ENCODE measurements around the gene ENO1.

DNA sequence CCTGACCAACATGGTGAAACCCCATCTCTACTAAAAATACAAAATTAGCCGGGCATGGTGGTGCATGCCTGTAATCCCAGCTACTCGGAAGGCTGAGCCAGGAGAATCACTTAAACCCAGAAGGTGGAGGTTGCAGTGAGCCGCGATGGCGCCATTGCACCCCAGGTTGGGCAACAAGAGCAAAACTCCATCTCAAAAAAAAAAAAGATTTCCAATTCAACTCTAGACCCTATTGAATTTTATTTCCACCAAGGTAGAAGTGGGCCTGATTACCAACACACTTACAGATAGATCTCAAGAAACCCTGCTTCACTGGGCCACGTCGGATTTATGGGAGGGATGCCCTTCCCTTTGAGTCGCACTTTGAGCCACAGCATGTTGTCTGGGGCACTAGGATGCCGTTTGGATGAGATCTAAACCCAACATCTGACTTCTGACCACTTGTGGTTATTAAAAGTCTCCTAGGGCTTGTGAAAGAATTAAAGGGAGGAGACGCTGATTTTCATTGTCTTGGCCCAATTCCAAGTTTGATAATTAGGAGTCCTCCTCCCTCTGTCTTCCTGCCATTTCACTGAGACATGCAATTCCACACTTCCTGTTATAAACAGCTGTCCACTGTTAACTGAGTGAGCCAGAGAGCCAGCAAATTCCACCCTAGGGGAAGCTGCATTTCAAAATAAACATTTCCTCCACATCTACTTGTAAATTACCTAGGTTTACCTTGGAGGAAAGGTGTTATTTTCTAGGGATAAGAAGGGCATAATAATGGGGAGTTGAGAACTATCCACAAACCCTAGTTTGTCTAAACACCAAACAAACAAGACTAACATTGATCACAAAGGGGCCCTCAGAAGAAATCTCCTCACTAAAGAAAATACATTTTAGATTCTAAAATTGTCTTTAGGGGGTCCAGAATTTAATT is 55.9 kb downstream of the ENO1 start:
- TF ChIP-seq FOXK1 (CRISPR knock-in tag; IDR thresholded peaks at IDR 0.05; ENCODE audit: borderline replicate concordance) = no peak
- TF ChIP-seq POLR2AphosphoS5 (IDR thresholded peaks at IDR 0.05; ENCODE audit: control insufficient read depth, insufficient read depth, low read depth, low read length) = no peak
- peak; percentile 55 for TF ChIP-seq CXXC5 (CRISPR knock-in tag; IDR thresholded peaks at IDR 0.05)
- no peak for TF ChIP-seq POLR2G (IDR thresholded peaks at IDR 0.05; ENCODE audit: low read depth, low read length)
- TF ChIP-seq, protein P1, sequence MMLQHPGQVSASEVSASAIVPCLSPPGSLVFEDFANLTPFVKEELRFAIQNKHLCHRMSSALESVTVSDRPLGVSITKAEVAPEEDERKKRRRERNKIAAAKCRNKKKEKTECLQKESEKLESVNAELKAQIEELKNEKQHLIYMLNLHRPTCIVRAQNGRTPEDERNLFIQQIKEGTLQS (IDR thresholded peaks at IDR 0.05) = no peak
- TF ChIP-seq, protein P1 (CRISPR knock-in tag; conservative IDR thresholded peaks at IDR 0.05) = no peak
- TF ChIP-seq ZNF134 (CRISPR knock-in tag; conservative IDR thresholded peaks at IDR 0.05) = no peak
- peak; percentile 67 for TF ChIP-seq GABPA (tag; conservative IDR thresholded peaks at IDR 0.05; ENCODE audit: low read depth)
- TF ChIP-seq, protein P2, sequence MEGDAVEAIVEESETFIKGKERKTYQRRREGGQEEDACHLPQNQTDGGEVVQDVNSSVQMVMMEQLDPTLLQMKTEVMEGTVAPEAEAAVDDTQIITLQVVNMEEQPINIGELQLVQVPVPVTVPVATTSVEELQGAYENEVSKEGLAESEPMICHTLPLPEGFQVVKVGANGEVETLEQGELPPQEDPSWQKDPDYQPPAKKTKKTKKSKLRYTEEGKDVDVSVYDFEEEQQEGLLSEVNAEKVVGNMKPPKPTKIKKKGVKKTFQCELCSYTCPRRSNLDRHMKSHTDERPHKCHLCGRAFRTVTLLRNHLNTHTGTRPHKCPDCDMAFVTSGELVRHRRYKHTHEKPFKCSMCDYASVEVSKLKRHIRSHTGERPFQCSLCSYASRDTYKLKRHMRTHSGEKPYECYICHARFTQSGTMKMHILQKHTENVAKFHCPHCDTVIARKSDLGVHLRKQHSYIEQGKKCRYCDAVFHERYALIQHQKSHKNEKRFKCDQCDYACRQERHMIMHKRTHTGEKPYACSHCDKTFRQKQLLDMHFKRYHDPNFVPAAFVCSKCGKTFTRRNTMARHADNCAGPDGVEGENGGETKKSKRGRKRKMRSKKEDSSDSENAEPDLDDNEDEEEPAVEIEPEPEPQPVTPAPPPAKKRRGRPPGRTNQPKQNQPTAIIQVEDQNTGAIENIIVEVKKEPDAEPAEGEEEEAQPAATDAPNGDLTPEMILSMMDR (IDR thresholded peaks at IDR 0.05 in 2 of 3, conservative IDR thresholded peaks at IDR 0.05 in 1 of 3; ENCODE audit: insufficient read depth in 2 of 3, low read depth in 1 of 3, low read length in 3 of 3) = no peak
- TF ChIP-seq POLR2A (conservative IDR thresholded peaks at IDR 0.05) = no peak
- no peak for TF ChIP-seq ASH1L (IDR thresholded peaks at IDR 0.05; ENCODE audit: borderline replicate concordance, low read depth, partially characterized antibody)
- TF ChIP-seq SMARCA5 (IDR thresholded peaks at IDR 0.05) = no peak
- no peak for TF ChIP-seq ZNF212 (CRISPR knock-in tag; IDR thresholded peaks at IDR 0.05)
- TF ChIP-seq, protein P3, sequence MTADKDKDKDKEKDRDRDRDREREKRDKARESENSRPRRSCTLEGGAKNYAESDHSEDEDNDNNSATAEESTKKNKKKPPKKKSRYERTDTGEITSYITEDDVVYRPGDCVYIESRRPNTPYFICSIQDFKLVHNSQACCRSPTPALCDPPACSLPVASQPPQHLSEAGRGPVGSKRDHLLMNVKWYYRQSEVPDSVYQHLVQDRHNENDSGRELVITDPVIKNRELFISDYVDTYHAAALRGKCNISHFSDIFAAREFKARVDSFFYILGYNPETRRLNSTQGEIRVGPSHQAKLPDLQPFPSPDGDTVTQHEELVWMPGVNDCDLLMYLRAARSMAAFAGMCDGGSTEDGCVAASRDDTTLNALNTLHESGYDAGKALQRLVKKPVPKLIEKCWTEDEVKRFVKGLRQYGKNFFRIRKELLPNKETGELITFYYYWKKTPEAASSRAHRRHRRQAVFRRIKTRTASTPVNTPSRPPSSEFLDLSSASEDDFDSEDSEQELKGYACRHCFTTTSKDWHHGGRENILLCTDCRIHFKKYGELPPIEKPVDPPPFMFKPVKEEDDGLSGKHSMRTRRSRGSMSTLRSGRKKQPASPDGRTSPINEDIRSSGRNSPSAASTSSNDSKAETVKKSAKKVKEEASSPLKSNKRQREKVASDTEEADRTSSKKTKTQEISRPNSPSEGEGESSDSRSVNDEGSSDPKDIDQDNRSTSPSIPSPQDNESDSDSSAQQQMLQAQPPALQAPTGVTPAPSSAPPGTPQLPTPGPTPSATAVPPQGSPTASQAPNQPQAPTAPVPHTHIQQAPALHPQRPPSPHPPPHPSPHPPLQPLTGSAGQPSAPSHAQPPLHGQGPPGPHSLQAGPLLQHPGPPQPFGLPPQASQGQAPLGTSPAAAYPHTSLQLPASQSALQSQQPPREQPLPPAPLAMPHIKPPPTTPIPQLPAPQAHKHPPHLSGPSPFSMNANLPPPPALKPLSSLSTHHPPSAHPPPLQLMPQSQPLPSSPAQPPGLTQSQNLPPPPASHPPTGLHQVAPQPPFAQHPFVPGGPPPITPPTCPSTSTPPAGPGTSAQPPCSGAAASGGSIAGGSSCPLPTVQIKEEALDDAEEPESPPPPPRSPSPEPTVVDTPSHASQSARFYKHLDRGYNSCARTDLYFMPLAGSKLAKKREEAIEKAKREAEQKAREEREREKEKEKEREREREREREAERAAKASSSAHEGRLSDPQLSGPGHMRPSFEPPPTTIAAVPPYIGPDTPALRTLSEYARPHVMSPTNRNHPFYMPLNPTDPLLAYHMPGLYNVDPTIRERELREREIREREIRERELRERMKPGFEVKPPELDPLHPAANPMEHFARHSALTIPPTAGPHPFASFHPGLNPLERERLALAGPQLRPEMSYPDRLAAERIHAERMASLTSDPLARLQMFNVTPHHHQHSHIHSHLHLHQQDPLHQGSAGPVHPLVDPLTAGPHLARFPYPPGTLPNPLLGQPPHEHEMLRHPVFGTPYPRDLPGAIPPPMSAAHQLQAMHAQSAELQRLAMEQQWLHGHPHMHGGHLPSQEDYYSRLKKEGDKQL (CRISPR knock-in tag; IDR thresholded peaks at IDR 0.05; ENCODE audit: borderline replicate concordance) = no peak
- TF ChIP-seq, protein P4, sequence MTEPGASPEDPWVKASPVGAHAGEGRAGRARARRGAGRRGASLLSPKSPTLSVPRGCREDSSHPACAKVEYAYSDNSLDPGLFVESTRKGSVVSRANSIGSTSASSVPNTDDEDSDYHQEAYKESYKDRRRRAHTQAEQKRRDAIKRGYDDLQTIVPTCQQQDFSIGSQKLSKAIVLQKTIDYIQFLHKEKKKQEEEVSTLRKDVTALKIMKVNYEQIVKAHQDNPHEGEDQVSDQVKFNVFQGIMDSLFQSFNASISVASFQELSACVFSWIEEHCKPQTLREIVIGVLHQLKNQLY (CRISPR knock-in tag; conservative IDR thresholded peaks at IDR 0.05) = no peak
